ENCODE measurements around the gene SSR4. TPM values are rescaled to one million over a fixed set of nuclear protein-coding genes. Genes with fewer than 3 reads are reported as not detected.

SSR4 gene
- total RNA-seq, 1 experiment from 2014 or later = 353 TPM

- no peaks in the 10 kb centered on the region for H3K4me1 ChIP-seq
- Mint-ChIP-seq H3K9me3 (ENCODE audit: unreplicated experiment) (no peaks in the 10 kb centered on the region), H3K27ac (ENCODE audit: unreplicated experiment) (no peak overlapping the region), H3K4me1 (ENCODE audit: low read depth, unreplicated experiment) (no peaks in the 10 kb centered on the region), H3K36me3 (ENCODE audit: insufficient read depth, unreplicated experiment) (peaks cover 5% of the 10 kb centered on the region), H3K27me3 (ENCODE audit: insufficient read depth, unreplicated experiment) (no peaks in the 10 kb centered on the region), H3K4me3 (ENCODE audit: unreplicated experiment) (no peak overlapping the region)
- ChIA-PET POLR2A (no interaction called here), CTCF (no interaction called here)
- intact Hi-C loops (cut with micrococcal nuclease; ENCODE audit: unreplicated experiment) = no loop called here
- no peaks in the 10 kb centered on the region for H3K36me3 ChIP-seq (ENCODE audit: control insufficient read depth, insufficient read depth, low read length)
- no peak overlapping the region for H3K4me3 ChIP-seq (ENCODE audit: low read depth, low read length)
- TF ChIP-seq CTCF (IDR thresholded peaks at IDR 0.05; ENCODE audit: insufficient read depth in 1 of 2, low read depth in 1 of 2, low read length in 1 of 2, severe bottlenecking in 1 of 2, unreplicated experiment in 1 of 2) = no peak
- H3K27me3 ChIP-seq (replicated peaks; ENCODE audit: control insufficient read depth, insufficient read depth, low read length) = no peaks in the 10 kb centered on the region
- DNase-seq = no peak
- no peaks in the 10 kb centered on the region for H3K9me3 ChIP-seq
- no TSS peak for BruUV-seq (replicated peaks)
Observed at GRCh38 chrX:153805436-153805835, 11.0 kb downstream of the SSR4 start.

GRCh38 chrX:153806999-153807575, 12.6 kb downstream of the SSR4 start:
- Histone ChIP-seq H3K9me3 (no peaks in the 10 kb centered on the region), H3K4me1 (no peaks in the 10 kb centered on the region), H3K36me3 (ENCODE audit: control insufficient read depth, insufficient read depth, low read length) (no peaks in the 10 kb centered on the region), H3K27me3 (replicated peaks; ENCODE audit: control insufficient read depth, insufficient read depth, low read length) (no peaks in the 10 kb centered on the region), H3K4me3 (ENCODE audit: low read depth, low read length) (no peak overlapping the region)
- H3K27ac Mint-ChIP-seq (ENCODE audit: unreplicated experiment) = no peak overlapping the region
- no peaks in the 10 kb centered on the region for H3K9me3 Mint-ChIP-seq (ENCODE audit: unreplicated experiment)
- POLR2A ChIA-PET = no interaction called here
- no peaks in the 10 kb centered on the region for H3K27me3 Mint-ChIP-seq (ENCODE audit: insufficient read depth, unreplicated experiment)
- no TSS peak for BruUV-seq (replicated peaks)
- DNase-seq = no peak
- H3K4me3 Mint-ChIP-seq (ENCODE audit: unreplicated experiment) = no peak overlapping the region
- no peaks in the 10 kb centered on the region for H3K4me1 Mint-ChIP-seq (ENCODE audit: low read depth, unreplicated experiment)
- CTCF ChIA-PET = no interaction called here
- peaks cover 5% of the 10 kb centered on the region for H3K36me3 Mint-ChIP-seq (ENCODE audit: insufficient read depth, unreplicated experiment)
- TF ChIP-seq CTCF (IDR thresholded peaks at IDR 0.05; ENCODE audit: insufficient read depth in 1 of 2, low read depth in 1 of 2, low read length in 1 of 2, severe bottlenecking in 1 of 2, unreplicated experiment in 1 of 2) = no peak
- intact Hi-C loops (cut with micrococcal nuclease; ENCODE audit: unreplicated experiment) = no loop called here

GRCh38 chrX:153807976-153808375, 13.5 kb downstream of the SSR4 start:
- no peak for TF ChIP-seq CTCF (IDR thresholded peaks at IDR 0.05; ENCODE audit: insufficient read depth in 1 of 2, low read depth in 1 of 2, low read length in 1 of 2, severe bottlenecking in 1 of 2, unreplicated experiment in 1 of 2)
- Histone ChIP-seq H3K36me3 (ENCODE audit: control insufficient read depth, insufficient read depth, low read length) (no peaks in the 10 kb centered on the region), H3K4me3 (ENCODE audit: low read depth, low read length) (no peak overlapping the region), H3K27me3 (replicated peaks; ENCODE audit: control insufficient read depth, insufficient read depth, low read length) (no peaks in the 10 kb centered on the region), H3K4me1 (no peaks in the 10 kb centered on the region), H3K9me3 (no peaks in the 10 kb centered on the region)
- POLR2A ChIA-PET = no interaction called here
- Mint-ChIP-seq H3K4me1 (ENCODE audit: low read depth, unreplicated experiment) (no peaks in the 10 kb centered on the region), H3K9me3 (ENCODE audit: unreplicated experiment) (no peaks in the 10 kb centered on the region), H3K36me3 (ENCODE audit: insufficient read depth, unreplicated experiment) (peaks cover 5% of the 10 kb centered on the region), H3K27ac (ENCODE audit: unreplicated experiment) (no peak overlapping the region), H3K27me3 (ENCODE audit: insufficient read depth, unreplicated experiment) (no peaks in the 10 kb centered on the region), H3K4me3 (ENCODE audit: unreplicated experiment) (no peak overlapping the region)
- intact Hi-C loops (cut with micrococcal nuclease; ENCODE audit: unreplicated experiment) = no loop called here
- CTCF ChIA-PET = no interaction called here
- DNase-seq = no peak
- no TSS peak for BruUV-seq (replicated peaks)
